Right hindlimb (tissue), 1 donor: ENCODE results near the gene PEX16.
A peak's percentile ranks its signal among the peaks of the same experiment; 100 is the strongest.
"Not testable (repeated sequence)": the region's sequence is repeated elsewhere in the genome, so short reads cannot be mapped to it uniquely, and the experiment has no call there.

Experiments
- DNase-seq: peaks from one replicate; pipeline ENCODE4 v3.0.0-alpha.2; 2018

The PEX16 gene

GRCh38 chr11:45918331-45918941 is 759 bp upstream of the PEX16 start:
- DNase-seq = peak; percentile 74

DNA sequence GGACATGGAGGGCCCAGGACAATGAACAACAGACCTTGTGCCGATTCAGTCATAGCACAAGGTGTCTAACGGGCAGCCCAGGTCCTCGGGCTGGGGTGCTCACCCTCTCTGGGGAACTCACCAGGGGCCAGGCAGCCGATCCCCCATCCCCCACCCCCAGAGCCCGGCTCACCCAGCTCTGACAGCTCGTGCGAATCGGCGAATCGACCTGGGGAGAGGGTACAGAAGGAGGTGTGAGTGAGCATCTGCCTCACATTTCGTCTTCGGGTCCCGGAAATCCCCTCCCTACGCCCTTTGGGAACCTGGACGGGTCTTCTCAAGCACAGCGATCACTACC is 423 bp downstream of the PEX16 start:
- DNase-seq = no peak

- no peak for DNase-seq
Measured at GRCh38 chr11:45915446-45915845, 2.2 kb downstream of the PEX16 start.

GRCh38 chr11:45913942-45914635 is 3.6 kb downstream of the PEX16 start:
- DNase-seq = peak; percentile 17

- no peak for DNase-seq
Measured at GRCh38 chr11:45913514-45913913, 4.2 kb downstream of the PEX16 start.

DNA sequence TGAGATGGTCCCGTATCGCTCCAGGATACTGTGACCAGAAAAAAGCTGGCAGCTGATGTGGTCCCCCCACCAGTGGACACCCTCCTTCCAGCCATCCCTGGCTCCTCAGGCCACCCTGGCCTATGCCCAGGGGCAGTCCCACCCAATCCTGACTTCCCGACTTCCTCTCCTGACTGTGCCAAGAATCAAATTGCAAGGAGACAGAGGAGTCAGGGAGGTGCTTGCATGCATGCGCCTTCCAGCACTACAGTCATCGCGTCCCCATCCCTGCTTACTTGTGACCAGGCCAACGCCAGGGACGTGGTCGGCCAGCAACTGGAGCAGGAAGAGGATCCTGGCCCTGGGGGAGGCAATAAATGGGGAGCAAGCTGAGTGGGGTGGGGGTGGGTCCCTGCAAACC is 7.1 kb downstream of the PEX16 start:
- no peak for DNase-seq

DNA sequence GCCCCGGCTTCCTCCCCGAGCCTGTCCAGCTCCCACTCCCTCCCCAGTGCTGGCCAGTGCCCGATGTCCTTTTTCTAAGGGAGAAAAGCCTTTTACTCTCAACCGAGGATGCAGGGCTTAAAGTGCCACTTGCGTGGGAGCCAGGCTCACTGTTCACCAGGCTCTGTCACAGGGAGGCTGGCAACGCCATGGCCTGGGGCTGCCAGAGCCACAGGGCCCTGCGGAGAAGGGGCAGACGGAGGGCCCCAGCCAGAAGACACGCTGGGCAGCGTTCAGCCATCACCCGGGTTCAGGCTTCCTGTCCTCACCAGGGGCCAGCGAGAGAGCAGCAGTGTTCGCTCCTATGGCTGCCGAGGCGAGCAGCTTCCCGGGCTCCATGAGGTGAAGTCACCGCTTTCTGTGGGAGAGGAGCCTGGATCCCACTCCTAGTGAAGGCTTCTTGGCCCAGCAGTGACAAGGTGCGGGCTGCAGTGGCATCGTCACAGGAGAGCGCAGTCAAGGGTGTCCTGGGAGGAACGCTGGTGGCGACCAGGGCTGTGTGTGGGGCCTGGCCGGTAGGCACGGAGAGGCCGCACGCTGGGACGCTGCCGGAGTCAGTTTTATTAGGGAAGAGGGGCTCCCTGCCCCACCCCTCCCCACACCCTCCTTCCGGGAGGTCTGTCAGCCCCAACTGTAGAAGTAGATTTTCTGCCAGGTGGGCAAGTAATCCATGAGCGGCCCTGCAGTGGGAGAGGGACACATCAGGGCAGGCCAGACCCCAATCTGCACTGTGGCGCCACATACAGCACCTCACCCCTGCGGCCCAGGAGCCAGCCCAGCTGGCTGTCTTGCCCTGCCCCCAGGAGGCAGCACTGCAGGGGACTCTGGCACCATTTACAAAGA is 7.8 kb downstream of the PEX16 start:
- no peak for DNase-seq

DNA sequence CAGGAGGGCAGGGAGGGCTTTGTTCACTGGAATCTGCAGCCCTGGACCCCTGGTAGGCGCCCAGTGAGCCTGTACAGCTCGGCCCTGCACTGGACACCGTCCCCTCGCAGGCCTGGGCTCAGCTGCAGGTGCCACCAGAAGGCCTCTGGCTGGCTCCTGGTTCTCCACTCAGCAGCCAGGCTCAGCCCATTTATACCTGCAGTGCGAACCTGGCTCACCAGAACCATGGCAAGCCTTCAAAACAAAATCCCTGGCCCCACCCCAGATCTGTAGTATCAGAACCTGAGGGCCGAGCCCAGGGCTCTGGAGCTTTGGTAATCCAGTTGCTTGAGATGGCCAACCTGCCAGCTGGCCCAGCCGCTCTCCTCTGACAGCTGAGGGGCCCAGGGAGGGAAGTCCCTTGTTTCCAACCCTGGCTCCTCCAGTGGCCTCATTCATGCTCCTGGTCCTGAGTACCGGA is 9.7 kb downstream of the PEX16 start:
- DNase-seq = no peak

DNA sequence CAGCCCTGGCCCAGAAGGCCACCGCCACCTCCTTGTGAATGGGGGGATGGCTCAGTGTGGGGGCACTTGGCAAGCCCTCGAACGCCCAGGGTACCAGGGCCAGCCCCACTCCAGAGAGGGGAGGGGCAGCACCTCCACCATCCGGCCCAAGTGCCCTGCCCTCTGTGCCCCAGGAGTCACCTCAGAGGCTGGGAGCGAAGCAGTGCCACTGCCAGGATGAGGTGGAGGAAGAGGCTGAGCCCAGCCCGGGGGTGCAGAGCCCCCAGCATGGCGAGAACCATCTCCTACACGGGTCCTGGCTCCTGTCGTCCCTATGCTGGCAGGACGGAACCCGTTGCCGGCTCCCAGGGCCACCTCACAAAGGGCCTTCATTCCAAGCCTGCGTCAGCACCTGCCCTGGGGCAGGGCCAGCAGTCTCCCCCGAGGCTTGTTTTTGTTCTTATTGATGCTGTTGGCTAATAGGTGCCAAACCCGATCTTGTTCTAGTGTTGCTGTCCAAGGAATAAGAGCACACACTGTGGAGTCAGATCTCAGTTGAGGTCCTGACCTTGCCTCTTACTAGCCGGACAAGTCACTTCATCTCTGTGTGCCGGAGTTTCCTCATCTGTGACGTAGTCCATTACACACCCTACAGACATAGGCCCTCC is 10.6 kb downstream of the PEX16 start, which contains the start of gene FREY1:
FREY1 (minus strand) TSS at position 307 of the 647 bp plus-strand sequence; CDS start at position 281, 26 bp downstream.
- DNase-seq = no peak

- DNase-seq = no peak
Measured at GRCh38 chr11:45906096-45906682, 11.5 kb downstream of the PEX16 start.

GRCh38 chr11:45905576-45905975 is 12.1 kb downstream of the PEX16 start:
- DNase-seq = not testable (repeated sequence)

- no peak for DNase-seq
Measured at GRCh38 chr11:45905095-45905494, 12.6 kb downstream of the PEX16 start.

DNA sequence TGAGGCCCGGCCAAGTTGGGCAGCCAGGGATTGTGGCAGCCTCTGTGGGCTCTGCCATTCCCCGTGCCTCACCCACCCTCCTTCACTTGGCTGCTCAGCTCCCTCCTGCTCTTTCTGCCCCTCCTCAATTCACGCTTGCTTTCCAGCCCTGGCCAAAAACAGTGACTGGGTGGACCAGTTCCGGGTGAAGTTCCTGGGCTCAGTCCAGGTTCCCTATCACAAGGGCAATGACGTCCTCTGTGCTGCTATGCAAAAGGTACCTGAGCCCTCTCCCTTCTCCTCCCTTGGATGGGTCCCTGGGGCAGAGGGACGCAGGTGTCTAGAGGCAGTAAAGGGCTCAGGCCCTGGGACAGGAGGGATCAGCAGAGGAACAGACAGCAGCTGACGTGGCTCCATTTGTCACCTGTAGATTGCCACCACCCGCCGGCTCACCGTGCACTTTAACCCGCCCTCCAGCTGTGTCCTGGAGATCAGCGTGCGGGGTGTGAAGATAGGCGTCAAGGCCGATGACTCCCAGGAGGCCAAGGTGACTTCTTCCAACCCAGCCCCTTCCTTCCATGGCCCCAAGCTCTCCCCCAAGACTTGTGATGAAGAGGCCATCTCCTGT is 13.3 kb downstream of the PEX16 start:
- DNase-seq = no peak

DNA sequence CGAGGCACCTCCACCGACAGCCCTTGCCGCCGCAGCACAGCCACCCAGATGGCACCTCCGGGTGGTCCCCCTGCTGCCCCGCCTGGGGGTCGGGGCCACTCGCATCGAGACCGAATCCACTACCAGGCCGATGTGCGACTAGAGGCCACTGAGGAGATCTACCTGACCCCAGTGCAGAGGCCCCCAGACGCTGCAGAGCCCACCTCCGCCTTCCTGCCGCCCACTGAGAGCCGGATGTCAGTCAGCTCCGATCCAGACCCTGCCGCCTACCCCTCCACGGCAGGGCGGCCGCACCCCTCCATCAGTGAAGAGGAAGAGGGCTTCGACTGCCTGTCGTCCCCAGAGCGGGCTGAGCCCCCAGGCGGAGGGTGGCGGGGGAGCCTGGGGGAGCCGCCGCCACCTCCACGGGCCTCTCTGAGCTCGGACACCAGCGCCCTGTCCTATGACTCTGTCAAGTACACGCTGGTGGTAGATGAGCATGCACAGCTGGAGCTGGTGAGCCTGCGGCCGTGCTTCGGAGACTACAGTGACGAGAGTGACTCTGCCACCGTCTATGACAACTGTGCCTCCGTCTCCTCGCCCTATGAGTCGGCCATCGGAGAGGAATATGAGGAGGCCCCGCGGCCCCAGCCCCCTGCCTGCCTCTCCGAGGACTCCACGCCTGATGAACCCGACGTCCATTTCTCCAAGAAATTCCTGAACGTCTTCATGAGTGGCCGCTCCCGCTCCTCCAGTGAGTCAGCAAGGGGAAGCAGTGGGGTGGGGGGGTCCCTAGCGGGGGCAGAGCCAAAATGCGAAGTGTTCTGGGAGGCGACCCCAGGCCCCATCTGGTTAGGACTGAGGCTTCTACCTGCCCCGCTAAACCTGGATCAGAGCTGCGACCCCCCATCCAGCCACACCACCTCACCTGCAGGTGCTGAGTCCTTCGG is 15.0 kb downstream of the PEX16 start:
- DNase-seq = no peak

- no peak for DNase-seq
Measured at GRCh38 chr11:45901626-45902025, 16.1 kb downstream of the PEX16 start.

- no peak for DNase-seq
Measured at GRCh38 chr11:45900916-45901617, 16.6 kb downstream of the PEX16 start.

DNA sequence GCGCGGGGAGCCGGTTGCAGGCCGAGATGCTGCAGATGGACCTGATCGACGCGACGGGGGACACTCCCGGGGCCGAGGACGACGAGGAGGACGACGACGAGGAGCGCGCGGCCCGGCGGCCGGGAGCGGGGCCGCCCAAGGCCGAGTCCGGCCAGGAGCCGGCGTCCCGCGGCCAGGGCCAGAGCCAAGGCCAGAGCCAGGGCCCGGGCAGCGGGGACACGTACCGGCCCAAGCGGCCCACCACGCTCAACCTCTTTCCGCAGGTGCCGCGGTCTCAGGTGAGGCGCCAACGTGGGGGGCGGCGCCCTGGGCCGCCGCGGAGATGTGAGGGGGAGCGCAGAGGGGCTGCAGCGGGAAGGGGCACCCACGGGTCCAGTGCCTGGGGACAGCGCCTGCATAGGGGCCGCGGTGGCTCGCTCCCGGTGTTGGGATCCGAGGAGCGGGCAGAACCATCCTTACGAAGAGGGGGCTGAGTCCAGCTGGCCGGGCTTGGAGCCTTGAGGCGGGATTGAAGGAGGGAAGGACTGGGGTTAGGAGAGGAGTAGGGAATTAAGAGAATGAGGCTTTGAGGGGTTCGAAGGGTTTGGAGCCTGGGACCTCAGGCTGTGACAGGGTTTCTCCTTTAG is 17.4 kb downstream of the PEX16 start:
- DNase-seq = not testable (repeated sequence)

GRCh38 chr11:45899448-45900174 is 18.1 kb downstream of the PEX16 start:
- DNase-seq = peak; percentile 93

DNA sequence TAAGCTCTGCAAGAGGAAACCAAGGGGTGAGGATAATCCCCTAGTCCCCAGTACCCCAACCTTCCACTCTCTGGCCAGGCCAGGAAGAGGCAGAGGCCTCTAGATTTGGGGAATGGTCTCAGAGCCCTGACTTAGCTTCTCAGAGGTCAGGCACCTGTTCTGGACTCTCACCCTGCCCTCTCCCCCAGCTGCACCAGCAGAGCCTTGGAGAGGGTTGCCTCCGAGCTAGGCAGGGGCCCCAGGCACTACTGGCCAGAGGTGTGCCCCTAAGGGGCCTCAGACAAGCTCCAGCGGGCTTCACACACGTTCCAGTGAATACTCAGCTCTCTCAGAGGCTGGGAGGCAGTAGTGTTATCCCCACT is 18.6 kb downstream of the PEX16 start:
- DNase-seq = no peak
